HG03520 (cell line): ENCODE results near the gene TMEM132E.
"Not testable (repeated sequence)": the region's sequence is repeated elsewhere in the genome, so short reads cannot be mapped to it uniquely, and the experiment has no call there.

Source experiments
- ATAC-seq: cut with Tn5 transposase; IDR thresholded peaks from one replicate; pipeline ENCODE4 v1.9.1; 2021; ENCODE audit warnings: mild to moderate bottlenecking, moderate library complexity; ENCODE audit not compliant: unreplicated experiment

TMEM132E gene, protein sequence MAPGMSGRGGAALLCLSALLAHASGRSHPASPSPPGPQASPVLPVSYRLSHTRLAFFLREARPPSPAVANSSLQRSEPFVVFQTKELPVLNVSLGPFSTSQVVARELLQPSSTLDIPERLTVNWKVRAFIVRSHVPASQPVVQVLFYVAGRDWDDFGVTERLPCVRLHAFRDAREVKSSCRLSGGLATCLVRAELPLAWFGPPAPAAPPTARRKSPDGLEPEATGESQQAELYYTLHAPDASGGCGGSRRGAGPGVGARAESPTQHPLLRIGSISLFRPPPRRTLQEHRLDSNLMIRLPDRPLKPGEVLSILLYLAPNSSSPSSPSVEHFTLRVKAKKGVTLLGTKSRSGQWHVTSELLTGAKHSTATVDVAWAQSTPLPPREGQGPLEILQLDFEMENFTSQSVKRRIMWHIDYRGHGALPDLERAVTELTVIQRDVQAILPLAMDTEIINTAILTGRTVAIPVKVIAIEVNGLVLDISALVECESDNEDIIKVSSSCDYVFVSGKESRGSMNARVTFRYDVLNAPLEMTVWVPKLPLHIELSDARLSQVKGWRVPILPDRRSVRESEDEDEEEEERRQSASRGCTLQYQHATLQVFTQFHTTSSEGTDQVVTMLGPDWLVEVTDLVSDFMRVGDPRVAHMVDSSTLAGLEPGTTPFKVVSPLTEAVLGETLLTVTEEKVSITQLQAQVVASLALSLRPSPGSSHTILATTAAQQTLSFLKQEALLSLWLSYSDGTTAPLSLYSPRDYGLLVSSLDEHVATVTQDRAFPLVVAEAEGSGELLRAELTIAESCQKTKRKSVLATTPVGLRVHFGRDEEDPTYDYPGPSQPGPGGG (N-terminal part only)

DNA sequence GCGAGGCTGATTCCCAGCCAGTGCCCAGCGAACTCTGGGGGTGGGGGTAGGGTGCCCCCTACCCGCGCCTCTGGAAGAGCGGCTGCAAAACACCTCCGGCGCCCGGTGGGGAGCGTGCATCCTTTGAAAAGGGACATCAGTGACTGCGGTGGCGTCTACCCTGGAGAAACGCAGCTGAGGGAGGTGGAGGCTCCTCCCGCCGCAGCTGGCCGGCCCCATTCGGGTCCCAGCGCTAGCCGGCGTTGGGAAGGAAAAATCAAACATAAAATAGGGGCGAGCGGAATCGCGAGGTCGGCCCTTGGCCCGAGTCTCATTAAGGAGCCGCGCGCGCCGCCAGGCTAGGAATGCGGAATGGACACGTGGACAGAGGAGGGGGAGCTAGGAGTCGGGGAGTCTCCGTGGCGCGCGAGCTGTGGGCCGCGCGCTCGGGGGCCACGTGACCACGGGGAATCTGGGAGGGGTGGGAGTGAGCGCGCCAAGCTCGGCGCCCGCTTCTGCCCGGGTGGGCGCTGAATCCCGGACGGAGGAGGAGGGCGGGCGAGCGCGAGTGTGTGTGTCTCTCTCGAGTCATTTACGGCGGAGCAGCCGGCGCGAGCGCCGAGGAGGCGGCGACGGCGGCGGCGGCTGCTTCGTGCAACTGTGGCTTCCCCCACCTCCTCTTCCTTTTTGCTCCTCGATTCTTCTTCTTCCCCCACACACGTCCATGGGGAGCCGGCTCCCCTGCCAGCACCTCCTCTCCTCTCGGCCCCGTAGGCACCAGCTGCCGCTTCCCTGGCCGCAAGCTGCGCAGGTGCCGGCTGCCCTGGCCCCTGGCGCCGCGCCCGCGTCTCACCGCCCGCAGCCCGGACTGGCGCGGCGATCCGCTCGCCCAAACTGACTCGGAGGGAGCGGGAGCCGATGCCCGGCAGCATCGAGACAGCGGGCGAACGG is at the start of gene TMEM132E:
Gene TMEM132E (plus strand): TSS at position 566 of the 930 bp plus-strand sequence. CDS start 1,495 bp downstream, outside the sequence.
- no peak for ATAC-seq

DNA sequence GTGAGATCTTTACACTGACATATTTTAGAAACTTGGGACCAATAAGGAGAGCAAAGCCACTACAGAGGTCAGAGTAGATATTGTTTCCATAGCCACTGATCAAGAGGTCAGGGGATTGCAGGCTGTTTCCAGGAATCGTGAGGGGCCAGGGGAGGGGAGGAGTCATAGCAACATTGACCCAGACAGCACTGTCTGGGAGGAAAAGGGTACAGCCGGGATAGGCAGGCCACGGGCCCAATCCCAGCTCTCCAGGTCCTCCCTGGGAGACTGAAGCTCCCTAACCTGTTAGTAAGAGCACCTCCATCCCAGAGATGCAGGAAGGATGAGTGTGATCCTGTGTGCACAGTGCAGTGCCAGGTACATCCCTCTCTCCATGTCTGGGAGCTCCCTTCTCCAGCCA is 48.5 kb upstream of the TMEM132E start:
- ATAC-seq = no peak

DNA sequence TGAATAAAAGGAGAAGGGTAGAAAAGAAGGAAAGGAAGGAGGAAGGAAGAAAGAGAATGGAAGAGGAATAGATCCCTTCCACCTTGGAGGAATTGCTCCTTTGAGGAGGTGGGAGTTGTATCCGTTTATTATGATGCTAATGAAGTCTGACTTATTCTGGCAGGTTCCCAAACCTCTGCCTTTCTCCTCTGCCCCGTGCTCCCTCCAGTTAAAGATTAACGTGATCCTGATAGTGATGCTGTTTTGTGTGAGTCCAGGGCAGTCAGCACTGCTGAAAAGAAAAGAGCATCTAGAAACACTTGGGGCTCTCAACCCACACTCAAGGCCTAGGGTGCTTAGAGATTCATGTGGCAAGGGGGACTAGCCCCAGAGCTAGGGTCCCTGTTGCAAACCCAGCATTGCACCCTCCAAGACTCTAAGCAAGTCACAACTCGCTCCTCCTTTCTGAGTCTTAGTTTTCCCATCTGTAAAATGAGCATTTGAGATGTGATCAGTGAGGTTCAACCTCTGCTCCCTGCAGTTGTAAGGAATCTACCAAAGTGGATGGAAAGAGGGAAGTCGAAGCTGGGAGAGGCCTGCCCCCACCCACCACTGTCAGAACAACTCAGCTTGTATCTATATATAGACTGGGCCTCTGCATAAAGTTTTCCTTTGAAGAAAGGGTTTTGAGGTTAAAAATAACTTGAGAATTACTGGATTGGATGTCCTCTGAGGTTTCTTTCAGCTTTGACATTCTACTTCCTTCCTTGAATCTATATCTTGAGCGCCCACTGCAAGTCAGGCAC is 46.9 kb upstream of the TMEM132E start:
- ATAC-seq = no peak

DNA sequence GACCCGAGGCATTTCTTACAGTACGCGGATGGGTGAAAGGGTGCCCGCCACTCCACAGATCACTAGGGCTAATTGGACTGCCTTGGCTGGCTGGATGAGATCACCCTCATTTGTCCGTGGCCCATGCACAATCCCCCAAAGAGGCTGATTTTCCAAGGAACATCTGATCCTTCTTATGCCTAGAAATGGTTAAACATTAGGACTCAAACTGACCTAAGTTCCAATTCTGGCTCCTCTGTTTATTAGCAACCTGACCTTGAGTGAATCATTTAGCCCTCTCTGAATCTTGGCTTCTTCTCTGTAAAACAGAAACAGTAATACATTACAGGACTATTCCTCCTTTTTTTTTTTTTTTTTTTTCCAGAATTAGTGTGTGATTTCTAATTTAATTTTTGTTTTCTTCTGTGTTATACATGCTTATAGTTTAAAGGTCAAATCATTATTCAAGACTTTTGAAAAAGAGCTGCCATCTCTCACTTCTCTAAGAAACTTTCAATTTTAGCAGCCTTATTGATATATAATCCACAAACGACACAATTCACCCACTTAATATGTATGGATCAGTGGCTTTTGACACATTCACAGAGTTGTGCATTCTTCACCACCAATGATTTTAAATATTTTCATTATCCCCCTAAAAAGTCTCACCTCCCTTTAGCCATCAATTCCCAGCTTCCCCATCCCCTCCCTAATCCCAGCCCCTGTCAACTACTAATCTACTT is 45.4 kb upstream of the TMEM132E start:
- no peak for ATAC-seq

DNA sequence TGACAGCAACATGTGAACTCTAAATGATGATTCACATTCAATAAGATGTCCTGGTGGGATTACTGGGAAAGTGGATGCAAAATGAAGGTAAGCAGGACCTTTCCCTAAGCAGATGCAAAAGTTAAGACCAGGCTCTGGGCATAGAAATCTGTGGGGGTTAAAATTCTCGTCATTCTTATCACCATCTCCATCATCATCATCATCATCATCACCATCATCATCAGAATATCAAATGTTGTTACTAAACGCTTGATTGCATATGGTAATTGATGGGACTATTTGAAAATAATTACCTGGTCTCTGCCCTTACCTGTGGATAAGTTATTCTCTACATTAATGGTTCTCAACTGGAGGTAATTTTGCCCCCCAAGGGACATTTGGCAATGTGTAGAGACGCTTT is 41.9 kb upstream of the TMEM132E start:
- no peak for ATAC-seq

DNA sequence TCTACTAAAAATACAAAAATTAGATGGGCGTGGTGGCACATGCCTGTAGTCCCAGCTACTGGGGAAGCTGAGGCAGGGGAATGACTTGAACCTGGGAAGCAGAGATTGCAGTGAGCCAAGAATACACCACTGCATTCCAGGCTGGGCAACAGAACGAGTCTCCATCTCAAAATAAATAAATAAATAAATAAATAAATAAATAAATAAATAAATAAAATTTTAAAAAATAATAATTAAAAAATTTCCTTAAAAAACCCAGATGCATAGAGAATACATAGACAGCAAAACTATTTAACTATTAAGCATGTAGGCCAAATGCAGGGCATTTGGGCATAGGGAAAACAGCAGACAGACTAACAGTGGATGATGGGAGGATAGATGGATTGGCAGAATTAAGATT is 40.8 kb upstream of the TMEM132E start:
- ATAC-seq = not testable (repeated sequence)

DNA sequence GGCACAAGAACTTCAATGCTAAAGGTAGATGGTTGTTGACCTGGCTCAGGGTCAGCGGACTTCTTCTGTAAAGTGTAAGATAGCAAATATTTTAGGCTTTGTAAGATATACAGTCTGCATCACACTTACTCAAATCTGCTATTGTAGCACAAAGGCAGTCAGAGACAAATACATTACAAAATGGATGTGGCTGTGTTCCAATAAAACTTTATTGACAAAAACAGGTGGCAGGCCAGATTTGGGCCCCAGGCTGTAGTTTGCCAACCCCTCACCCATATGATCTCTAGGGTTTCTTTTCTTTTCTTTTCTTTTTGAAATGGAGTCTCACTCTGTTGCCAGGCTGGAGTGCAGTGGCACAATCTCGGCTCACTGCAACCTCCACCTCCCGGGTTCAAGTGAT is 39.5 kb upstream of the TMEM132E start:
- ATAC-seq = no peak

DNA sequence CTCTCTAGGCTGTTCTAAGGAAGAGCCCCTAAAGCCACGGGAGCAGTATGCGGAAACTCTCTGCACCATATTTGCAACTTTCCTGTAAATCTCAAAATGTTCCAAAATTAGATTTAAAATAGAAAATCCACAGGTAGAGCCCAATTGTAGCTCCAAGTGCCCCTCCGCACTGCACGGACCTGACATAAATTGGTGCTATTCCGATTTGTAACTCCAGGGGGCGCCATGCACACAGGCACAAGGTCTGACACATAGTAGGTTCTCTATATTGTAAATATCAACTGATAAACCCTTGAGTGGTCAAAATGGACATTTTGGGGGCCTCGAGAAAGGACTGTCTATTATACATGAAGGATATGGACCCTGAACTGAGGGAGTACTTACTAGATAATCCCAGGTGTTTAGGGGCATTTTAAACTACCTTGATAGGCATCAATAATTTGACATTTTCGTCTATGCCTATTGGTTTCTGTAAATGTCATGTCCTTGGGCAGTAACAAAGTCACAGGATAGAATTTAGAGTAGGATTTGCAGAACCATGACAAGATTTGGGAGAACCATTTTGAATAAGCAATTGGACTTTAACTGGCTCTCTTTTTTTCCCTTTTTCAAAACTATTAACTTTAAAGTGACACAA is 36.6 kb upstream of the TMEM132E start:
- no peak for ATAC-seq

DNA sequence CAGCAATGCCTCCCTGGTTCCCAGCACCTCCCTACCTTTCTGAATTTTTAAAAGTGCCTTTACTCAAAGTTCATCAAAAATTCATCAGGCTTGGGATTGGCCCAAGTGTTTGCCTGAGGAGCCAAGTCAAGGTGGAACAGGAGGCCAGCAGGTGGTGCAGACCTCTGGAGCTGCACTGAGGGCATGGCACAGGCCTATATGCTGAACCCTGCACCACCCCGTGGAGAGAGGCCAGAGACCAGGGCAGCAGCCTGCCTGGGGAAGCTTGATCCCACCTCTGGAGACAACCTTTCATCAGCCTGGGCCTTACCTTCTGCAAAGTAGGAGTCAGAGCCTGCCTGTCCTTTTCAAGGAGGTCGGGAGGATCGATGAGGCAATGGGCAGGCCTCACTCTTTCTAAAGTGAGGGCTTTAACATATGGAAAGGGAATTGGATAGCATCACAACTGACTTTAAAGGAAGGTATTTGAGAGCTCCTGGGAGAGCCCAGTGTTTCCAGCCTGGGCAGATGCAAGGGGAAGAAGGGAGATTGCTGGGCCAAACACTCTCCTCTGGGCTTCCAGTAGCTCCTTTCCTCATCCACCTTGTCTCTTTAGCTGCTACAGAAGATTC is 31.8 kb upstream of the TMEM132E start:
- ATAC-seq = no peak

DNA sequence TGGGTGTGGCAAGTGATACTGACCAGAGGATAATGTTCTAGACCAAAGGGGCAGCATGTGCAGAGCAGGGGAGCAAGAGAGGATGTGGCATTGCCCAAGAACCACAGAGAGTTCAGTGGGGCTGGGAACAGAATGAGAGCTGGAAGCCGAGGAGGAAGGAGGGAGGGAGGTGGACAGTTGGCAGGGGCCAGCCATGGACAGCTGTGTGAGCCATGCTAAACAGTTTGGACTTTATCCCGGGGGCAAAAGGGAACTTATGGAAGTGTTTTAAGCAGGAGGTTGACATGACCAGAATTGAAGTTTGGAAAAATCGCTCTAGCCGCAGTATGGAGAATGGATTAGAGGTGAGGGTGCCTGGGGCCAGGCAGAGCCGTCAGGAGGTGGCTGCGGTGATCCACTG is 29.4 kb upstream of the TMEM132E start:
- ATAC-seq = no peak

DNA sequence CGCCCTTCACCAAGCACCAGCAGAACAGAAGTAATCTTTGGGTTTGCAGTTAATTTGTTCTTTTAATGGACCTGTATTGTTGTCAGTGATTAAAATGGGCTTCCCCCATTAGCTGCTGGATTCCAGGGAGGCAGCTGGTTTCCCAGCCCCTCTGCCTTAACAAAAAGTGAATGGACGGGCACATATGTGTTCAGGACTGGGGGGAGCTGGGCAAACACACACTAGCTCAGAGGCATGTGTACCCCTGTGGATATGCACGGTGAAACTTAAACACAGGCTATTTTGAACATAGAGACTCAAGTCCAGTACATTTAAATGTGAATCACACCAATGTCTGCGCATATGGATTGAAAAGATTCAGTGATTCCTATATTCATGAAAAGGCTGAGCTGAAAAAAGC is 25.5 kb upstream of the TMEM132E start:
- ATAC-seq = no peak

DNA sequence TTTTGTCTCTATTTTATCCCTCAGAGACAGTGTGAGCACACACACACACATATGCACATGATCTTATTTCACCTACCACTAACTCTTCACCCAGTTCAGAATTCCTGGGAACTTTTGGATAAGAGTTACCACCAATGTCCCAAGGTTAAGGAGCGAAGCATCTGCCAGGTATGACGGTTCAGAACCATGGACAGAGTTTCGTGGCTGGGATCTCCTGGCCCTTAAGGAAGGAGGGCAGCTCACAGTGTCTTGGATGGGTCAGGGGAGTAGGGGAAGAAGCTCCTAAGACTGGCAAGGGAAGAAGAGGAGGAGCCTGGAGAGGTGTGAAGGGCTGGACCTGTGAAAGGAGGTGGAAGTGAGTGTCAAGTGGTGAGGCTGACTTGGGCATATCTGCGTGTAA is 23.0 kb upstream of the TMEM132E start:
- no peak for ATAC-seq

DNA sequence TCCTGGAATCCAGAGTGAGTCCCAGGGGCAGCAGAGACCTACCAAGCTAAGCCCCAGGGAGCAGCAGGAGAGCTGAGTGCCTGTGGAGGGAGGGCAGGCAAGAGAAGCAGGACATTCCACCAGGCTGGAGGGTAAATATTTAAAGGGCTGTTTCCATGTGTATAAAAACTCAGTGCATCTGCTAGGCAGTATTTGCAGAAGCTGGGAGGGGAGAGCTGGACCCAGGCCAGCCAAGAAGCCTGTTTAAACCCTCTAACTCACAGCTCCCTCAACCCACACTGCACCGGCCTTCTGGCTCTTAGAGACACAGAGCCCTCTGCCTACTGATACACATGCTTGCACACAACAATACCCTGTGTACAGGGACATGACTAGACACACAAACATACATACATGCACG is 22.5 kb upstream of the TMEM132E start:
- ATAC-seq = no peak

DNA sequence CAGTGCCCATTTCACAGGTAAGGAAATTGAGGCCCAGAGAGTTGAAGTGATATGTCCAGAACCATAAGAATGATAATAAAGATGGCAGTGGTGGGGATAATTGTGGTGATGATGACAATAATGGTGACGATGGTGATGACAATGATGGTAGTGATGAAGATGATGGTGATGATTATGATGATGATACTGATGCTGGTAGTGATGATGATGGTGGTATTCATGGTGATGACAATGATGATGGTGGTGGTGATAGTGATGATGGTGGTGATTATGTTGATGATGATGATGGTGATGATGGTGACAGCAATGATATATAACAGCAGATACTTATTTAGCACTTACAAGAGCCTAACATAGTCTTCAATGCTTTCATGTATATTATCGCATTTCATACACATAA is 18.1 kb upstream of the TMEM132E start:
- no peak for ATAC-seq

DNA sequence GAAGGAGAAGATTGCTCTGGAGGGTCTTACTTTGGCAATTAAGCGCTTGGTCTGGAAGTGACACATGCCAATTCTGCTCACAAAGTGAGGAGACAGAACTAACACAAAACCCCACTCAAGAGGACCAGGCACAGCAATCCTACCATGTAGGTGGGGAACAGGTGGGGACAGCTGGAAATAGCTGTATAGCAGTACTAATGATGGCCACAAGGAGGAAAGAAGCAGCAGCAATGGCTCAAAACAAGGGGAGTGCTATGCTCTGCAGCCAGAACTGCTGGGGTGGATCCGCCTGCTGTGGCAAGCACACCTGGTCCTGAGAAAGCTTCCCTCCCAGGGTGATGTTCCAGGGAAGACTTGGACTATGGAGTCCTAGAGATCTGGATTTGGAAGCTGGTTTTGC is 17.0 kb upstream of the TMEM132E start:
- no peak for ATAC-seq

DNA sequence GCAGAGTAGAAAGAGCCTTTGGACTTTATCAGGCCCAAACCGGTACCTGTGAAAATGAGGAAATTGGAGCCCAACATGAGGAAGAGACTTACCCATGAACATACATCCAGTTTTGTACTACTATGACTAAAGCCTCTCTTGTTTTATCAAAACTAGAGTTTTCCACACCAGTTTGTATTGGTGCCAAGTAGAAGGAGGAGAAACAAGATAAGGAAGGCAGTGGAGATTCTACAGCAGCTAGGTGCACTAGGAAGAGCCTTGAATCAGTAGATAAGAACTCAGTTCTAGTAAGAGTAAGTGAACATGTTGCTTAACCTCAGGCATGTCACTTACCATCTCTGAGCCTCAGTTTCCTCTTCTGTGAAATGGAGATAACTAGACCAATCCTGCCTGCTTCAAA is 13.7 kb upstream of the TMEM132E start:
- ATAC-seq = no peak

DNA sequence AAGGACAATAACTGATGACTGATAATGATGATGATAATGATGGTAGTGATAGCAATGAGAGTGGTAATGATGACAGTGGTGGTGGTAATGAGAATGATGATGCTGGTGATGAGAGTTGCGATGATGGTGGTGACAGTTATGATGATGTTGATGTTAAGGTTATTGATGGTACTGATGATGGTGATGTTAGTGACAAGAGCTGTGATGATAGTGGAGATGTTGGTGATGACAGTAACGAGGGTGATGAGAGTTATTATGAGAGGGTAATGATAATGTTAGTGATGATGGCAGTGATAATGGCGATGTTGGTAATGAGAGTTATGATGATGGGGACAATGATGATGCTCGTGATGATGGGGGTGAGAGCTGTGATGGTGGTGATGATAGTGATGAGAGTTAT is 13.2 kb upstream of the TMEM132E start:
- ATAC-seq = no peak

DNA sequence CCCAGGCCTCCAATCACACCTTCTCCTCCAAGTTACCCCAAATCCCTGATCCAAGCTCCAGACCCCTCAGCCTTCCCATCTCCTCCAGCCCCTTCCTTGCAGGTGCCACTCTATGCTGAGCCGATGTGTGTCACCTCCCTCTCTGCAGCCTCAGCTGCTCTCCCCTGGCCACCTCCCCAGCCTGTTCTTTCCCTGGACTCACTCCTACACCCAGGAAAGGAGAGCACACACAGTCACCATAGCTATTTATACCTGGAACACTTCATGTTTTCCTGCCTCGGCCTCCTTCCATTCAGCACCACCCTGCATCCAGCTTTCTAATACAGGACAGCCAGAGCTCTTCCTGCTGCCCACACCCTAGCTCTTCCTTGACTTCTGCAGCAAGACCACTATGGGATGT is 12.5 kb upstream of the TMEM132E start:
- ATAC-seq = no peak
